Neuron (in vitro differentiated cells): ENCODE measurements around the gene SMIM43.
A peak's percentile ranks its signal among the peaks of the same experiment; 100 is the strongest.
"Not testable (repeated sequence)": the region's sequence is repeated elsewhere in the genome, so short reads cannot be mapped to it uniquely, and the experiment has no call there.

ENCODE experiments used
- H2AFZ ChIP-seq: one replicate; pipeline ENCODE4 v1.6.1; 2013; ENCODE audit warnings: low read depth, mild to moderate bottlenecking, inconsistent platforms, low read length, moderate library complexity
- H3K27me3 ChIP-seq: one replicate; pipeline ENCODE4 v1.6.1; 2013; ENCODE audit warnings: low read length; ENCODE audit not compliant: insufficient read depth
- H3K36me3 ChIP-seq: one replicate; pipeline ENCODE4 v1.6.1; 2013; ENCODE audit warnings: low read length; ENCODE audit not compliant: insufficient read depth
- H3K4me1 ChIP-seq: one replicate; pipeline ENCODE4 v1.6.1; 2013; ENCODE audit warnings: low read length; ENCODE audit not compliant: insufficient read depth
- H3K4me3 ChIP-seq: 2 replicates; pipeline ENCODE4 v1.5.1; 2013; ENCODE audit warnings: mild to moderate bottlenecking, low read length, moderate library complexity
- H3K9me3 ChIP-seq: one replicate; pipeline ENCODE4 v1.6.1; 2013; ENCODE audit warnings: low read length

Gene SMIM43

GRCh38 chr4:121773883-121774282, 8.9 kb upstream of the SMIM43 start:
- no peaks in the 10 kb centered on the region for H3K4me1 ChIP-seq
- H3K9me3 ChIP-seq, result no peaks in the 10 kb centered on the region
- no peak overlapping the region for H3K4me3 ChIP-seq
- H3K36me3 ChIP-seq, result no peaks in the 10 kb centered on the region
- H3K27me3 ChIP-seq, result peaks cover 24% of the 10 kb centered on the region
- H2AFZ ChIP-seq, result no peak overlapping the region

- H2AFZ ChIP-seq, result no peak overlapping the region
- H3K9me3 ChIP-seq, result no peaks in the 10 kb centered on the region
- H3K4me1 ChIP-seq, result no peaks in the 10 kb centered on the region
- no peak overlapping the region for H3K4me3 ChIP-seq
- peaks cover 37% of the 10 kb centered on the region for H3K27me3 ChIP-seq
- H3K36me3 ChIP-seq, result no peaks in the 10 kb centered on the region
These were observed 6.9 kb upstream of the SMIM43 start for GRCh38 chr4:121771869-121772268.

GRCh38 chr4:121769341-121769740, 4.4 kb upstream of the SMIM43 start:
- Histone ChIP-seq H3K27me3 (peaks cover 60% of the 10 kb centered on the region), H3K9me3 (no peaks in the 10 kb centered on the region), H3K4me1 (peaks cover 4% of the 10 kb centered on the region), H2AFZ (no peak overlapping the region), H3K36me3 (no peaks in the 10 kb centered on the region), H3K4me3 (no peak overlapping the region)

- Histone ChIP-seq H2AFZ (no peak overlapping the region), H3K4me3 (no peak overlapping the region), H3K4me1 (peaks cover 4% of the 10 kb centered on the region), H3K27me3 (peaks cover 81% of the 10 kb centered on the region), H3K9me3 (no peaks in the 10 kb centered on the region), H3K36me3 (no peaks in the 10 kb centered on the region)
These were observed 2.2 kb upstream of the SMIM43 start for GRCh38 chr4:121767166-121767565.

GRCh38 chr4:121765971-121766538, 1.1 kb upstream of the SMIM43 start:
- no peaks in the 10 kb centered on the region for H3K36me3 ChIP-seq
- peaks cover 77% of the 10 kb centered on the region for H3K27me3 ChIP-seq
- H3K4me3 ChIP-seq, result no peak overlapping the region
- H3K9me3 ChIP-seq, result no peaks in the 10 kb centered on the region
- peaks cover 4% of the 10 kb centered on the region for H3K4me1 ChIP-seq
- H2AFZ ChIP-seq, result no peak overlapping the region

GRCh38 chr4:121765368-121765705, 373 bp upstream of the SMIM43 start:
- Histone ChIP-seq H3K27me3 (peaks cover 71% of the 10 kb centered on the region), H3K4me3 (peak overlapping the region; percentile 46), H2AFZ (peak overlapping the region; percentile 93), H3K9me3 (no peaks in the 10 kb centered on the region), H3K36me3 (no peaks in the 10 kb centered on the region), H3K4me1 (peaks cover 4% of the 10 kb centered on the region)

GRCh38 chr4:121764303-121764701, 662 bp downstream of the SMIM43 start:
- peak overlapping the region; percentile 93 for H2AFZ ChIP-seq
- peaks cover 4% of the 10 kb centered on the region for H3K4me1 ChIP-seq
- peak overlapping the region; percentile 46 for H3K4me3 ChIP-seq
- H3K27me3 ChIP-seq, result peaks cover 62% of the 10 kb centered on the region
- no peaks in the 10 kb centered on the region for H3K9me3 ChIP-seq
- H3K36me3 ChIP-seq, result no peaks in the 10 kb centered on the region

- H3K27me3 ChIP-seq, result peaks cover 33% of the 10 kb centered on the region
These were observed 4.8 kb downstream of the SMIM43 start for GRCh38 chr4:121760205-121760604.

GRCh38 chr4:121758925-121759568, 5.9 kb downstream of the SMIM43 start:
- no peak overlapping the region for H3K4me3 ChIP-seq

More at GRCh38 chr4:121760205-121760604, 4.8 kb downstream of the SMIM43 start:
- no peak overlapping the region for H2AFZ ChIP-seq
- no peaks in the 10 kb centered on the region for H3K9me3 ChIP-seq
- H3K4me3 ChIP-seq, result no peak overlapping the region
- peaks cover 4% of the 10 kb centered on the region for H3K4me1 ChIP-seq
- no peaks in the 10 kb centered on the region for H3K36me3 ChIP-seq

GRCh38 chr4:121752142-121752541, 12.8 kb downstream of the SMIM43 start:
- H3K4me3 ChIP-seq, H3K27me3 ChIP-seq, H2AFZ ChIP-seq, H3K9me3 ChIP-seq, H3K36me3 ChIP-seq: not testable (repeated sequence)
- peaks cover 10% of the 10 kb centered on the region for H3K4me1 ChIP-seq

More at GRCh38 chr4:121758925-121759568, 5.9 kb downstream of the SMIM43 start:
- H3K36me3 ChIP-seq, result no peaks in the 10 kb centered on the region
- H3K27me3 ChIP-seq, result peaks cover 22% of the 10 kb centered on the region
- H2AFZ ChIP-seq, result no peak overlapping the region
- H3K9me3 ChIP-seq, result no peaks in the 10 kb centered on the region
- no peaks in the 10 kb centered on the region for H3K4me1 ChIP-seq

GRCh38 chr4:121749225-121749624, 15.7 kb downstream of the SMIM43 start:
- no peak overlapping the region for H2AFZ ChIP-seq
- no peaks in the 10 kb centered on the region for H3K27me3 ChIP-seq

GRCh38 chr4:121742794-121743193, 22.2 kb downstream of the SMIM43 start:
- Histone ChIP-seq H3K4me3 (no peak overlapping the region), H3K9me3 (no peaks in the 10 kb centered on the region), H3K27me3 (no peaks in the 10 kb centered on the region), H3K36me3 (no peaks in the 10 kb centered on the region), H3K4me1 (no peaks in the 10 kb centered on the region), H2AFZ (no peak overlapping the region)

More at GRCh38 chr4:121749225-121749624, 15.7 kb downstream of the SMIM43 start:
- Histone ChIP-seq H3K4me1 (peaks cover 10% of the 10 kb centered on the region), H3K9me3 (peaks cover 1% of the 10 kb centered on the region), H3K4me3 (no peak overlapping the region), H3K36me3 (no peaks in the 10 kb centered on the region)

GRCh38 chr4:121741751-121742150, 23.2 kb downstream of the SMIM43 start:
- Histone ChIP-seq H3K9me3 (no peaks in the 10 kb centered on the region), H3K36me3 (no peaks in the 10 kb centered on the region), H3K4me1 (no peaks in the 10 kb centered on the region), H2AFZ (no peak overlapping the region), H3K27me3 (no peaks in the 10 kb centered on the region), H3K4me3 (no peak overlapping the region)
